GM20431 (cell line): ENCODE data around the gene PRKAG3.

Experiments
- in situ Hi-C: fragments of 300-500 bp; cut with MseI, MboI; formaldehyde crosslinking; loops from one replicate; pipeline ENCODE4 v1.15.0; 2020; ENCODE audit warnings: low sequenced_read_pairs; ENCODE audit not compliant: unreplicated experiment

The PRKAG3 gene

GRCh38 chr2:218849721-218850120 lies 18.1 kb upstream of the PRKAG3 start:
- in situ Hi-C loops, result loop anchor here (25.0 kb wide), 2 partner anchors 187 to 437 kb away; partner anchors contain the start of genes BCS1L, RNF25, STK36 and VIL1

- in situ Hi-C loops, result loop anchor here (25.0 kb wide), 2 partner anchors 185 to 435 kb away; partner anchors contain the start of genes BCS1L, RNF25, STK36 and VIL1
These were observed 15.4 kb upstream of the PRKAG3 start for GRCh38 chr2:218846963-218847362.

DNA sequence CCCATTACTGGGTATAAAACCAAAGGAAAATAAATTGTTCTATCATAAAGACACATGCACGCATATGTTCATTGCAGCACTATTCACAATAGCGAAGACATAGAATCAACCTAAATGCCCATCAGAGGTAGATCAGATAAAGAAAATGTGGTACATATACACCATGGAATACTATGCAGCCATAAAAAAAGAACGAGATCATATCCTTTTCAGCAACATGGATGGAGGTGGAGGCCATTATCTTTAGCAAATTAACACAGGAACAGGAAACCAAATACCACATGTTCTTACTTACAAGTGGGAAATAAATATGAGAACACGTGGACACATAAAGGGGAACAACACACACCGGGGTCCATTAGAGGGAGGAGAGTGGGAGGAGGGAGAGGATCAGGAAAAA lies 12.7 kb upstream of the PRKAG3 start:
- in situ Hi-C loops, result loop anchor here (25.0 kb wide), 2 partner anchors 182 to 432 kb away; partner anchors contain the start of genes BCS1L, RNF25, STK36 and VIL1

DNA sequence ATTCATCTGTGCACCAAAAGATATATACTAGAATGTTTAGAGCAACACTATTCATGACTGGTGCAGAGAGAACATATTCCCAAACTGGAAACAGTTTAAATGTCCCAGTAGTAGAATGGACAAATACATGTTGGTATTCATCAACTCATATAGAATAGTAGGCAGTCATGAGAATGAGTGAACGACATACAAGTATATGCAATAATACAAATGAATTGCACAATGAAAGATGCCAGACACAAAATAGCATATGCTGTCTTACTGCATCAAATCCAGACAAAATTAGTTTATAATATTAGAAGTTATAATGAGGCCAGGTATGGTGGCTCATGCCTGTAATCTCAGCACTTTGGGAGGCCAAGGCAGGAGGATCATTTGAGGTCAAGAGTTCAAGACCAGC lies 8.3 kb upstream of the PRKAG3 start:
- in situ Hi-C loops, result loop anchor here (25.0 kb wide), 2 partner anchors 178 to 428 kb away; partner anchors contain the start of genes BCS1L, RNF25, STK36 and VIL1

DNA sequence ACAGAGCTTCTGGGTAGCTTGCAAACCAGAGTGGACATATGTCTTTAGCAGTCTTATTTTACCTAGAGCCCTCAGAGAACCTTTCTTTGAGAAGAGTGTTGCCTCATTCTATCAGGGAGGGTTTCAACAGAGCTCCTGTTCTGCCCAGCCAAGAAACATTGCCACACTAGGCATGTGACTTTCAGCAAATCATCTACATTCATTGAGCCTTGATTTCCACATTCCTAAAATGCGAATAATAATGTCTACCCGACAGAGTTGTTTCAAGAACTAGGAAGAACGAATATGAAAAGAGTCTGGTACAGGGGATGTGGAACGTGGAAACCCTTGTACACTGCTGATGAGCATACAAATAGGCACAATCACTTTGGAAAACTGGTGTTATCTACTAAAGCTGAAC lies 7.8 kb upstream of the PRKAG3 start:
- in situ Hi-C loops, result loop anchor here (25.0 kb wide), 2 partner anchors 177 to 427 kb away; partner anchors contain the start of genes BCS1L, RNF25, STK36 and VIL1

- in situ Hi-C loops, result loop anchor here (25.0 kb wide), 2 partner anchors 175 to 425 kb away; partner anchors contain the start of genes BCS1L, RNF25, STK36 and VIL1
These were observed 5.9 kb upstream of the PRKAG3 start for GRCh38 chr2:218837495-218837894.

DNA sequence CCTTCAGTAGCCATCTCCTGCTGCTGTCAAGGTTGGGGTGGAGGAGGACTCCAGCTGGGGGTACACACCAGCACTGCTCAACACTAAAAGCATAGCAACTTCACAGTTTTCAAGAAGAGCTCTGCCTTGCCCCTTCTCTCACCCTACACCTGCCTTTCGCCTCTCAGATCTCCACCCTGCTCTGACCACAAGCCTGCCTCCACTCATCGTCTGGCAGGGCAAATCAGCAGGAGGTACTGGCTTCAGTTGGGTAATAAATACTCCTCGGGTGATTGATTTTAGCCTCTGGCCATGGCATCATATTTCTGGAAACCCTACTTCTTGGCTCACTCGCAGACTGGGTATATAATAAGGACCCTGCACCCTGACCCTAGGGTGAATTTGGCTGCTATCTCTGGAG lies 3.1 kb upstream of the PRKAG3 start:
- in situ Hi-C loops, result loop anchor here (25.0 kb wide), 2 partner anchors 172 to 422 kb away; partner anchors contain the start of genes BCS1L, RNF25, STK36 and VIL1

DNA sequence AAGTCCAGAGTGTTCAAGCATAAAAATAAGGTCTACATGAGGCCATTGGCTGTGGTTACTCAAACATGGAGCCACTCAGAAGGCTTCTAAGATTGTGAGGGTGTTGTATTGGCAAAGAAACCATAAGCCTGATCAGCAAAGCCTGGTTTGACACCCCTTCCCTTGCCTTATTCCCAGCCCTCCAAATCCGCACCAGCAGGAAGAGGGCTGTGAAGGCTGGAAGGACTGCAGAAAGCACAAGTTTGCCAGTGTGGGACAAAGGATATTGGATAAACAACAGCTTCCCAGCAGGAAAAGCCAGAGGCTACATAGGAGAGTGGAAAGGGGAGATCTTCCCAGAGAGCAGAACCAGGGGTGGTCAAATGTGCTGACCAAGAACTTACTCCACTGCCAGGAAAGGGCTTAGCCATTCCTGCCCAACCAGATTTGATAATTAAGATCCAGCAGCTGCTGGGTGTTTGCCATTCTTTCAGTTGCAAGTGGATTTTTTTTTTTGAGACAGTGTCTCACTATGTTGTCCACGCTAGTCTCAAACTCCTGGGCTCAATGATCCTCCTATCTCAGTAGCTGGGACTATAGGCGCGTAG lies 1.5 kb upstream of the PRKAG3 start:
- in situ Hi-C loops, result loop anchor here (25.0 kb wide), 2 partner anchors 171 to 421 kb away; partner anchors contain the start of genes BCS1L, RNF25, STK36 and VIL1

DNA sequence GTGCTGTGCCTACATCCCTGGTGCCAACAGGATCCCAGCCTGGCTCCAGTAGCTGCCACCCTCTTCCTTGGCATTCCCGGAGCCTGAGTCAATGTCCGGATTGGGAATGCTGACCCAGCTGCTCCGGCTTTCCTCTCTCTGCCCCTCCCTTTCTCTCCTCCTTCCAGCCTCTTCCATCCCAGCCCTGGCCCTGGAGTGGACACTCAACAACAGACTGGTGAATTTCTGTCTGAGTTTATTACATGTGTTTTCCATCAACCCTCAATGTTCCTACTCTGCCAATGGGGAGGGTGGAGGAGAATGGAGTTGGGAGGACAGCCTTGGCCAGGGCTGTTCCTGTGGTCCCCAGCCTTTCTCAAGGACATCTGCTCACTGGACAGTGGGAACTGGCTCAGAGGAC lies 917 bp upstream of the PRKAG3 start:
- in situ Hi-C loops, result loop anchor here (25.0 kb wide), 2 partner anchors 170 to 420 kb away; partner anchors contain the start of genes BCS1L, RNF25, STK36 and VIL1

DNA sequence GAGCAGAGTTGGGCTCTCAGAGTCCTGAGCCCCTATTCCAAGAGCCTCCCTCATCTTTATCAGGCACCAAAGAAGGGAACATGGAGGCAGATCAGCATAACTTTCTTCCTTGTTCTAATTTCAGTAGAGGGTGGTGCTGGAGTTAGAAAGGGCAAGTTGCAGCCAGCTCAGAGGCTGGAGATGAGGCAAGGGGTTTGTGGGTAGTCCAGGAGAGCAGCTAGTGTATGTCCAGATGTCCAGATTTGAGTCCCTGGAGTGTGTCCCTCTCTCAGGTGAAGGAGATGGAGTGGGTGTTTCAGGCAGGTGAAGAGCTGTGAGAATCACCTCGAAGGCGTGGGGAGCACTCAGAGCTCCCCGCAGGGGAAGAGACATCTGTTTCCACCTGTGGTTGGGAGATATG lies 478 bp upstream of the PRKAG3 start:
- in situ Hi-C loops, result loop anchor here (25.0 kb wide), 2 partner anchors 170 to 420 kb away; partner anchors contain the start of genes BCS1L, RNF25, STK36 and VIL1

DNA sequence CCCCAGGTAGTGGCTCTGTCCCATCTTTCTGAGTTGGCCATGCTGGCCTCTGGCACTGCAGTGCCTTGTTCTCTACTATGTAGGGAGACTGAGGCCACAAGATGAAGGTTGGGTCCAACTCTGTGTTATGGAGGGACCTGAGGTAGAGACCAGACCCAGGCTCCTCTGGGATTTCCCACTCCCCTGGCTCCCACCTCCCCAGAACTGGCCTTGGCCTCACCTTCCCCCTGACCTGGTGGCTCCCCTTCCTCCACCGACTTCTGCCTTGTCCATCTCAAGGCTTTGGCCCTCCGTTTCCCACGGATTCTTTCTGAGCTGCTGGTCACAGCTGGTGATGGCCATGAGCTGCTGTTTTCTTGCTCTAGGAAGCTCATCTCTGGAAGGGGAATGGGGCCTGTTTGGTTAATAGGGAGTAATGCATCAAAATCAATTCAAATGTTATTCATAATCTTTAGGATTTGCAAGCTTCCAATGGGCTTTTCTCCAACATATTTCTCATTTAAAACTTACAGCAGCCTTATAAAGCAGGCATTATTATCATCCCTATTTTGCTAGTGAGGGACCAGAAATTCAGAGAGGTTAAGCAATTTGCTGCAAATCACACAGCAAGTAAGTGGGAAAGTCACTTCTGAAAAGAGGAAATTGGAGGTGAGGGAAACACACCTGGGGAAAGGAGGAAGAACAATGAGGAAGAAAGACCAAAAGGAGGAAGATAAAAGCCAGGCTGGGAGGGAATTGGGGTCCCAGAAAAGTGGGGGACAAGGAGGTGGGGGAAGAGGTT lies 887 bp downstream of the PRKAG3 start:
- in situ Hi-C loops, result loop anchor here (25.0 kb wide), 2 partner anchors 168 to 418 kb away; partner anchors contain the start of genes BCS1L, RNF25, STK36 and VIL1

GRCh38 chr2:218829868-218830451 lies 1.6 kb downstream of the PRKAG3 start:
- in situ Hi-C loops, result loop anchor here (25.0 kb wide), 2 partner anchors 168 to 418 kb away; partner anchors contain the start of genes BCS1L, RNF25, STK36 and VIL1

GRCh38 chr2:218828477-218828778 lies 3.2 kb downstream of the PRKAG3 start:
- in situ Hi-C loops, result loop anchor here (25.0 kb wide), 2 partner anchors 166 to 416 kb away; partner anchors contain the start of genes BCS1L, RNF25, STK36 and VIL1

DNA sequence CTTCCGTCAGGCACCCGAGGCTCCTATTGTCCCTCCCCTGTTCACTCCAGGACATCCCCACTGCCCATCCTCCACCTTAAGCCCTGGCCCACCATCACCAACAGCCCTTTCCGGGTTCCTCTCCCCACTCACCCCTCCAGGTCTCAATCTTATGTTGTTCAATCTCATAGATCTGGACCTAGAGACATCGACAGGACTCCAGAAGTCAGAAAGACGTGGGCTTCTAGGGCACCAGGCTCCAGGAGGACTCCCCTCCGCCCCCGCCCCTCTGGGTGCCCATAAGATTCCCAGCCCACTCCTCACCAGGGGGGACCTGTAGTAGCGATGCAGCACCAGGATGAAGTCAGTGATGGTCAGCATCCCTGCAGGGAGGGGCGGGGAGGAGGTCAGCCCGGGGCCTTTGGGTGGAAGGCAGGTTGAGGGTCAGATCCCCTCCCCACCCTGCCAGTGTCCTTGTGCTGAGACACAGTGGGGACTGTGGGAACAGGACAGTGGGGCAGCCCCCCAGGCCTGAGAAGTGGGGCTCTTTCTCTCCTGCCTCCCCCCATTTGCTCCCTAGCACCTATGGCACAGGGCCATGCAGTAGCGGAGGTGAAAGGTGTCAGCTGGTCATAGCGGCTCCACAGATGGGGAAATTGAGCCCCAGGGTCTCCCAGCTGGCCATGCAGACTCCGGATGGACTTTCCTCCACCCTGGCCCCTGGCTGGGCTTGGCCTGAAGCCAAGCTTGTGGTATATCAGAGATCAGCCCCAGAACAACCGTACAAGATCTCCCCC lies 3.7 kb downstream of the PRKAG3 start:
- in situ Hi-C loops, result loop anchor here (25.0 kb wide), 2 partner anchors 166 to 416 kb away; partner anchors contain the start of genes BCS1L, RNF25, STK36 and VIL1

GRCh38 chr2:218826791-218827190 lies 4.8 kb downstream of the PRKAG3 start:
- in situ Hi-C loops, result loop anchor here (25.0 kb wide), 2 partner anchors 164 to 414 kb away; partner anchors contain the start of genes BCS1L, RNF25, STK36 and VIL1

- in situ Hi-C loops, result no loop called here
These were observed 7.6 kb downstream of the PRKAG3 start for GRCh38 chr2:218824004-218824403.

- in situ Hi-C loops, result no loop called here
These were observed 8.3 kb downstream of the PRKAG3 start for GRCh38 chr2:218823196-218823855.

DNA sequence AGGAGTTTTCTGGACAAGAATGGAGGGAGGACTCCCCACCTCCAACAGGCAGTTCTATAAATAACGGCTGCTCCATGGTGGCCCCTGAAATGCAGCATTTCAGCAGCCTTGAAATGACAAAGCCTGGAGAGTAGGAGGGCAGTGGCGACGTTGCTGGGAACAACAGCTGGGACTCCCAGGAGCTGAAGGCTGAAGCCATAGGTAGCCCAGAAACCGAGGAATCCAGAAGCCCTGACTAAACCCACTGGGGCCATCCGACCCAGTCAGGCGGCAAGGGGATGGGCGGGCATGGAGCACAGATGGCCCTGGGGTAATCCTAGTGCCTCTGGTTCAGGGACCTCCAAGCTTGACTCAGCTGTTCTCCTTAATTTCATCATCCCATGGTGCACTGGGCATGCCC lies 9.0 kb downstream of the PRKAG3 start:
- in situ Hi-C loops, result no loop called here
